GM12864 (cell line): ENCODE measurements around the gene MAP1LC3A.

Experiments used
- DNase-seq: peaks from one replicate; pipeline ENCODE4 v3.0.0-alpha.2; 2011; ENCODE audit warnings: low read depth
- H3K4me3 ChIP-seq: 2 replicates; pipeline ENCODE4 v1.5.1; 2011; ENCODE audit warnings: mild to moderate bottlenecking, low read depth, low read length, control low read depth
- CTCF ChIP-seq: IDR thresholded peaks from 2 replicates; pipeline ENCODE4 v1.5.1; 2011; ENCODE audit warnings: low read depth, mild to moderate bottlenecking, moderate library complexity, low read length, control low read depth, inconsistent platforms; ENCODE audit errors: missing control alignments

Gene MAP1LC3A

GRCh38 chr20:34541917-34542316 is 16.6 kb upstream of the MAP1LC3A start:
- DNase-seq: no peak
- no peak overlapping the region for H3K4me3 ChIP-seq
- no peak for TF ChIP-seq CTCF

GRCh38 chr20:34542439-34542838 is 16.1 kb upstream of the MAP1LC3A start:
- no peak for TF ChIP-seq CTCF
- no peak for DNase-seq
- H3K4me3 ChIP-seq: no peak overlapping the region

GRCh38 chr20:34543463-34544056 is 15.0 kb upstream of the MAP1LC3A start:
- no peak for TF ChIP-seq CTCF
- DNase-seq: no peak

GRCh38 chr20:34544109-34544796 is 14.3 kb upstream of the MAP1LC3A start:
- no peak overlapping the region for H3K4me3 ChIP-seq
- no peak for DNase-seq

More at GRCh38 chr20:34543463-34544056, 15.0 kb upstream of the MAP1LC3A start:
- H3K4me3 ChIP-seq: no peak overlapping the region

GRCh38 chr20:34546751-34547181 is 11.8 kb upstream of the MAP1LC3A start:
- DNase-seq: no peak
- no peak overlapping the region for H3K4me3 ChIP-seq
- TF ChIP-seq CTCF: no peak

More at GRCh38 chr20:34544109-34544796, 14.3 kb upstream of the MAP1LC3A start:
- TF ChIP-seq CTCF: no peak

GRCh38 chr20:34547844-34548613 is 10.5 kb upstream of the MAP1LC3A start:
- no peak for TF ChIP-seq CTCF
- H3K4me3 ChIP-seq: no peak overlapping the region
- no peak for DNase-seq
